HepG2 (cell line): ENCODE data around the gene PCDHGA1.

Source experiments
- DNMT1 ChIP-seq: sonication (generic); formaldehyde crosslinking; IDR thresholded peaks from 2 replicates; pipeline ENCODE4 v1.5.1; 2020; ENCODE audit warnings: mild to moderate bottlenecking, missing genetic modification reagents
- EZH2 ChIP-seq: conservative IDR thresholded peaks from 2 replicates; pipeline ENCODE4 v1.6.1; 2012; ENCODE audit warnings: mild to moderate bottlenecking, low read depth, low read length, moderate library complexity
- JUN ChIP-seq: sonication (generic); formaldehyde crosslinking; IDR thresholded peaks from 2 replicates; pipeline ENCODE4 v1.4.0; 2020; ENCODE audit warnings: mild to moderate bottlenecking, missing genetic modification reagents
- SMC3 ChIP-seq: IDR thresholded peaks from 2 replicates; pipeline ENCODE4 v1.6.1; 2011; ENCODE audit warnings: low read length, improper control_type of control experiment
- ZNF766 ChIP-seq: sonication (generic); formaldehyde crosslinking; IDR thresholded peaks from 2 replicates; pipeline ENCODE4 v1.5.0; 2020; ENCODE audit warnings: missing genetic modification reagents, borderline replicate concordance
- TF ChIP-seq, protein P1 (sequence below): sonication (generic); formaldehyde crosslinking; IDR thresholded peaks from 2 replicates; pipeline ENCODE4 v1.5.0; 2020; ENCODE audit warnings: mild to moderate bottlenecking, missing genetic modification reagents, moderate library complexity

DNA sequence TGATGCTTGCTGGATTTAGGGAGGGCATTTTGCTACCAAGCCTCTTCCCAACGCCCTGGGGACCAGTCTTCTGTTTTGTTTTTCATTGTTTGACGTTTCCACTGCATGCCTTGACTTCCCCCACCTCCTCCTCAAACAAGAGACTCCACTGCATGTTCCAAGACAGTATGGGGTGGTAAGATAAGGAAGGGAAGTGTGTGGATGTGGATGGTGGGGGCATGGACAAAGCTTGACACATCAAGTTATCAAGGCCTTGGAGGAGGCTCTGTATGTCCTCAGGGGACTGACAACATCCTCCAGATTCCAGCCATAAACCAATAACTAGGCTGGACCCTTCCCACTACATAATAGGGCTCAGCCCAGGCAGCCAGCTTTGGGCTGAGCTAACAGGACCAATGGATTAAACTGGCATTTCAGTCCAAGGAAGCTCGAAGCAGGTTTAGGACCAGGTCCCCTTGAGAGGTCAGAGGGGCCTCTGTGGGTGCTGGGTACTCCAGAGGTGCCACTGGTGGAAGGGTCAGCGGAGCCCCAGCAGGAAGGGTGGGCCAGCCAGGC lies 181.5 kb downstream of the PCDHGA1 start:
- TF ChIP-seq DNMT1 = no peak
- TF ChIP-seq EZH2 = no peak
- TF ChIP-seq, protein P1, sequence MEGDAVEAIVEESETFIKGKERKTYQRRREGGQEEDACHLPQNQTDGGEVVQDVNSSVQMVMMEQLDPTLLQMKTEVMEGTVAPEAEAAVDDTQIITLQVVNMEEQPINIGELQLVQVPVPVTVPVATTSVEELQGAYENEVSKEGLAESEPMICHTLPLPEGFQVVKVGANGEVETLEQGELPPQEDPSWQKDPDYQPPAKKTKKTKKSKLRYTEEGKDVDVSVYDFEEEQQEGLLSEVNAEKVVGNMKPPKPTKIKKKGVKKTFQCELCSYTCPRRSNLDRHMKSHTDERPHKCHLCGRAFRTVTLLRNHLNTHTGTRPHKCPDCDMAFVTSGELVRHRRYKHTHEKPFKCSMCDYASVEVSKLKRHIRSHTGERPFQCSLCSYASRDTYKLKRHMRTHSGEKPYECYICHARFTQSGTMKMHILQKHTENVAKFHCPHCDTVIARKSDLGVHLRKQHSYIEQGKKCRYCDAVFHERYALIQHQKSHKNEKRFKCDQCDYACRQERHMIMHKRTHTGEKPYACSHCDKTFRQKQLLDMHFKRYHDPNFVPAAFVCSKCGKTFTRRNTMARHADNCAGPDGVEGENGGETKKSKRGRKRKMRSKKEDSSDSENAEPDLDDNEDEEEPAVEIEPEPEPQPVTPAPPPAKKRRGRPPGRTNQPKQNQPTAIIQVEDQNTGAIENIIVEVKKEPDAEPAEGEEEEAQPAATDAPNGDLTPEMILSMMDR = no peak
- TF ChIP-seq JUN = no peak
- TF ChIP-seq ZNF766 = no peak
- no peak for TF ChIP-seq SMC3
